Activated CD8-positive, alpha-beta memory T cell treated with anti-CD3 and anti-CD28 coated beads, Interleukin-2, amount 50 U/mL, for 24 hours (primary cell): ENCODE results near the gene RASA4.
"Not testable (repeated sequence)": the region's sequence is repeated elsewhere in the genome, so short reads cannot be mapped to it uniquely, and the experiment has no call there.

Source experiments
- DNase-seq: peaks from one replicate; pipeline ENCODE4 v3.0.0-alpha.2; 2020; ENCODE audit errors: extremely low read depth

The RASA4 gene

DNA sequence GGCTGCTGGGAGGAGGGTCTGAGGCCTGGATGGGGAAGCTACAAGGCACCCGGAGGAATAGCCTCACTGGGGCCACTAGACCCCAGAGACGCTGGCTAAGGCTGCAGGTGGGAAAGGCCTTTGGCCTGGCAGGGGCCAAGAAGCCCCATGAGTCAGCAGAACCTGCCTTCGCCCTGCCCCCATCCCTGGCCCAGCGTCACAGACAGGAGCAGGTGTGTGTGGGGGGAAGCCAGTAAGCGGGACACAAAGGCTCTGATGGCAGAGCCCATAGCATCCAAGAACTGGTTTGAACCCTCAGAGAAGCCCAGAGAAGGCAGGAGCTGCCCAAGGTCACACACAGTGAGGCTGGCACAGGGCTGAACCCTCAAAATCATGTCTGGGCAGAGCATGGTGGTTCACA, 9.7 kb downstream of the RASA4 start:
- DNase-seq = not testable (repeated sequence)

DNA sequence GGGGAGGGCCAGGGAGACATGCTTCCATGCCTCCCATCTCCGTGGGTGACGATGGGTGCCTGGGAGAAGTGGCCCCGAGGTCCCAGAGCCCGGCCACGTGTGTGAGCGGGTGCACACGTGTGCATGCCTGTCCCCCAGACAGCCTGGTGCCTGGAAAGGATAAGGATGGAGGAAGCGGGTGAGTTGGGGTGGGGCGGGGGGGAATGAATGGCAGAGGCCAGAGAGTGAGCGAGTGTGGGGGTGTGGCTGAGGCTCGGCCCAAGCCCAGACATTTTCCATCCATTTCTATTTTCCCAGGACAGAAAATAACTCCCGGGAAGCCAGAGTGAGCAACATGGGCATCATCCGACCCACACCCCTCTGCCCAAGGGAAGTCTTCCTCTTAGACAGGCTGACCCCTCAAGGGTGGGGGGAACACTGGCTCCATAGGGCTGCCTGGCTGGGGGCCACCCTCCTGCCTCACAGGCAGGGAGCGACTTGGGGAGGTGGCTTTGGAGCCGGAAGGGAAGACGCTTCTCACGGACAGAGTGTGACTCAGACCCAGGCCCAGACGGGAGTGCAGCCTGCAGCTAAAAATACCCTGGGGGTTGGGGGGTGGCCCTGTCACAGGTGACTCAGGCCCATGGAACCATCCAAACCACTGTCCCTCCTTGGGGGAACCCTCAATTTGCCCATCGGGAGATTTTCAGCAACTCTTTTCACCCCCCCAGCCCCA, 12.0 kb downstream of the RASA4 start:
- DNase-seq = not testable (repeated sequence)

DNA sequence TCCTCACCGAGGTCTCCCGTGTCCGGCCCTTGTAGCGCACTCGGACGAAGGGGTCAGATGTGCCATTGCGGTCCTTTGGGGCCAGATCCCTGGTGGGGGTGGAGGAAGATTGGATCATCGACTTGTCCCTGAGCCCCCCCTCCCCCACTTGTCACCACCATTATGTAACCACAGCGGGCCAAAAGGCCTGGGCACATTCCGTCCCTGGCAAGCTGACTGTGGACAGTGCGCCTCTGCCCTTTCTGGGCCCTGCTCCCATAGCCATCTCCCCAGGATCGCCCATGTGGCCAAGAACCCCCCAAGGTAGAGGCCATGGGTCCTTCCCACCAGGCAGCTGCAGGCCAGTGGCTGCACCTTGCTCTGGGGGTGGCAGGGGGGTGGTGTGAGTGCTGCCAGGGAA, 14.2 kb downstream of the RASA4 start:
- not testable (repeated sequence) for DNase-seq

DNA sequence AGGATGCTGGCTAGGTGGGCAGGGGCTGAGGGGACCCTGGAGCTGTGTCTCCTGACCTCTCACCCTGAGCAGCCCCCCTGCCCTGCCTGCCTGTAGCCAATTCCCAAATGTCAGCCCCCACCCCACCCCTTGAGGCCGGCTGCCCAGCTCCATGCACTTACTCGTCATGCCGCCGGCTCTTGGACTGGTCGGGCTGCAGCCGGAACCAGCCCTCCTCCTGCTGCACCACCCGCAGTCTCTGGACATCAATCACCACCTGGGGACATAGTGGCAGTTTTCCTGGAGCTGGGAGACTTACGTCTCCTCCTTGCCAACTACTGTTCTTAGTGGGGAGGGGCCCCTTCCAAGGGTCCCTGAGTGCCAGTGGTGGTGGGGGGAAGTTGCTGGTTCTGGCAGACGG, 16.9 kb downstream of the RASA4 start:
- not testable (repeated sequence) for DNase-seq

DNA sequence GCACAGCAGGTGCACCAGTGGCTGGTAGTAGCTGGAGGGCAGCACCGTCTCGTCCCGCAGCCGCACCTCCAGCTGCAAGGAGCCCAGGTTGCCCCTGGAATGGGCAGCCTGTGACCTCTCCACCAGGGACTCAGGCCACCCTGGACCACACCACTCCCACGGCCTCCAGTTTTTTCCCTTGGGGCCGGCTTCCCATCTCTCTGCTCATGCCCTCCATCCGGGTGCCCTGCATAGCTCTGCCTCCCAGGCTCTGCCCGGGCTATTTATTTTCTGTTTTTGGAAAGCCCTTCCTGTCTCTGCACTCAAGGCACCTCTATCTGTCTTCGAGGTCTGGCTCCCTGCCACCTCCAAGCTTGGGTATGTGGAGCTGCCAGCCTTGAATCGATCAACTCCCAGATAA, 20.5 kb downstream of the RASA4 start:
- not testable (repeated sequence) for DNase-seq

DNA sequence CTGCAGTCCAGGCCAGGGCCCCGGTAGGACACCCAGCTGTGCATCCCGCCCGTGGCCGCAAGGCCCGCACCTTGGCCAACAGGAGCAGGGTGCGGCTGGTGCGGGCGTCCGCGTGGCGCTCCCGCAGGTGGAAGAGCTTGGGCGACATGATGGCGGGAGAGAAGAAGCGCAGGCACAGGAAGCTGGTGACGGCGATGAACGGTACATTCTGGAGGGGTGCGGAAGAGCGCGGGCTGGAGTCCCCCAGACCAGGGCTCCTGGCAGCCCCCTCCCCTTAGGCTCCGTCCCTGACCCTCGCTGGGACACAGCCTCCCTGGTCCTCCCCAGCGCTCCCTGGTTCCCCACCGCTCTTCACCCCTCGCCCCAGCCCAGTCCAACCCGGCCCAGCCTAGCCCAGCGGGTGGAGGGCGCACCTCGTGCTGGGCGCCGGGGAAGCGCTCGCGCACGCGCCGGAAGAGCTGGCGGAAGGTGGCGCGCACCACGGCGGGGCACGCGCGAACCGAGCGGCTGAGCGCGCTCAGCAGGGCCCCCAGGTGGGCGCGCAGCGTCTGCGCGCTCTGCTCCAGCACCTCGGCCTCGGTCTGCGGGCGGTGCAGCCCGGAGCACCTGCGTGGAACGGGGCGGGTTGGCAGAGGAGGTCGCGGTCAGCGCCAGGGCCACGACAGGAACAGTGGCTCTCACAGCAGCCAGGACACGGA, 22.8 kb downstream of the RASA4 start:
- DNase-seq = not testable (repeated sequence)

DNA sequence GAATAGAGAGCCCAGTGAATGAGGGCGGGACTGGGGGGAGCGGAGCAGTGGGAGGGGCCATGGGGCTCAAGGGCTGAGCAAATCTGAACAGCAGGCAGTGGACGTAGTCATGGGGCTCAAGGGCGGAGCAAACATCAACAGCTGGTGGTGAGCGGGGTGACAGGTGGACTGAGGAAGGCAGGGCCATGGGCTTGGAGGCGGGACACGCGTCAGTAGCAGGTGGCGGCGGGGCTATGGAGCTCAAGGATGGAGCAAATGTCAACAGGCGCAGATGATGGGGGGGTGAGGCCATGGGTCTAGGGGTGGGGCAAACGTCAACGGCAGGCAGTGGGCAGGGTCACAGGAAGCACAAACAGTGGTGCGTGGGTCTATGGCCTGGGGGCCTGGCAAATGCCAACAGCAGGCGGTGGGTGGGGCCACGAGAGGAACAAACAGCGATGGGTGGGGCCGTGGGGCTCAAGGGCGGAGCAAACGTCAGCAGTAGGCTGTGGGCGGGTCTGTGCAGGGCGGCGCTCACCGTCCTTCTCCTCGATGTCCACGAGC, 24.0 kb downstream of the RASA4 start:
- not testable (repeated sequence) for DNase-seq

DNA sequence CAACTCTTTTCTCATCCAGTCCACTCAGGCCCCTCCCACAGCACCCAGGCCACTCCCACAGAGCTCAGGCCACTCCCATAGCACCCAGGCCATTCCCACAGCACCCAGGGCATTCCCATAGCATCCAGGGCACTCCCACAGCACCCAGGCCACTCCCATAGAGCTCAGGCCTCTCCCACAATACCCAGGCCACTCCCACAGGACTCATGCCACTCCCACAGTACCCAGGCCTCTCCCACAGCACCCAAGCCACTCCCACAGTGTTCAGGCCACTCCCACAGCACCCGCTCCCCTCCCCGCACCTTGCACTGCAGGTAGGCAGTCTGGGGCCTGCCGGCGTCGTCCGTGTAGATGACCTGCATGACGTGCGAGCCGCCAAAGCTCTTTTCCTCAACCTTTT, 26.7 kb downstream of the RASA4 start:
- DNase-seq = not testable (repeated sequence)

DNA sequence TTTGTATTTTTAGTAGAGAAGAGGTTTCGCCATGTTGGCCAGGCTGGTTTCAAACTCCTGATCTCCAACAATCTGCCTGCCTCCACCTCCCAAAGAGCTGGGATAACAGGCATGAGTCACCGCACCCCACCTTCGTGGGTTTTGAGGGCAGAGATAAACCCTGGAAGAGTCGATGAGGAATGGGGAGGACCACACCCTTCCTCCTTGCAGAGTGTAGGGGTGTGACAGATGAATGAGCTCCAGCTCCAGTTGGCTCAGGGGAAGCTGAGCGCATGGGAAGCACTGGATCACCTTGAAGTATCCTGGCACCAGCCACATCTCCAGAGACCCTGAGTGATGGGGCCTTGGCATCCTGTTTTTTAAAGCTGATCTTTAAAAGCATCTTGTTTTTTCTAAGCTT, 33.1 kb downstream of the RASA4 start:
- not testable (repeated sequence) for DNase-seq

DNA sequence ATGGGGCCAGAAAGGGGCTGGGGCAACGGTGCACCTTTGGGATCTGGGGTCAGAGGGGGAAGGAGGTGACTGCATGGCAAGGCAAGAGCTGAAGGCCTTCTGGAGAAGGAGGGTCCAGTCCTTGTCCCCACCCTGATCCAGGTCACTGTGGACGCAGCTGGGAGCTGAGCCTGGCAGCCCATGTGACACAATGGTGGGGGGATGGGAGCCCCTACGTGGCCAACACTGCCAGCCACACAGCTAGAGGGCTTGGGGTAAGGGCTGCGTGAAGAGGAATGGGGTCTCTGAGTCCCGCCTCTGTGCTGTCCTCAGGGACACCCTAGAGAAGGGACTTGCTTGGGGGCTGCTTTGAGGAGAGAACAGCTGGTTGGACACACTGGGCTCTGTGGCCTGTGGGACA, 34.8 kb downstream of the RASA4 start:
- not testable (repeated sequence) for DNase-seq

DNA sequence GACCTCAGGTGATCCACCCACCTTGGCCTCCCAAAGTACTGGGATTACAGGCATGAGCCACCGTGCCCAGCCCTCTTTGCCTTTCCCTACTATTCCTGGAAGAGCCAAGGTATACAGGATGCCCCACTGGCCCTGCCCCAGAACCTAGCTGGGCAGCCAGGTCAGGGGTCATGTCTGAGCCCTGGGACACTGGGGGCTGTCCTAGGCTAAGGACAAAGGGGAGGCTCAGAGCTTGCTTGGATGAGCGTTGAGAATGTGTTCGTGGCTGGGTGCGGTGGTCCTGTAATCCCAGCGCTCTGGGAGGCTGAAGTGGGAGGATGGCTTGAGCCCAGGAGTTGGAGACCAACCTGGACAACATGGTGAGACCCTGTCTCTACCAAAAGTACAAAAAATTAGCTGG, 38.1 kb downstream of the RASA4 start:
- not testable (repeated sequence) for DNase-seq

DNA sequence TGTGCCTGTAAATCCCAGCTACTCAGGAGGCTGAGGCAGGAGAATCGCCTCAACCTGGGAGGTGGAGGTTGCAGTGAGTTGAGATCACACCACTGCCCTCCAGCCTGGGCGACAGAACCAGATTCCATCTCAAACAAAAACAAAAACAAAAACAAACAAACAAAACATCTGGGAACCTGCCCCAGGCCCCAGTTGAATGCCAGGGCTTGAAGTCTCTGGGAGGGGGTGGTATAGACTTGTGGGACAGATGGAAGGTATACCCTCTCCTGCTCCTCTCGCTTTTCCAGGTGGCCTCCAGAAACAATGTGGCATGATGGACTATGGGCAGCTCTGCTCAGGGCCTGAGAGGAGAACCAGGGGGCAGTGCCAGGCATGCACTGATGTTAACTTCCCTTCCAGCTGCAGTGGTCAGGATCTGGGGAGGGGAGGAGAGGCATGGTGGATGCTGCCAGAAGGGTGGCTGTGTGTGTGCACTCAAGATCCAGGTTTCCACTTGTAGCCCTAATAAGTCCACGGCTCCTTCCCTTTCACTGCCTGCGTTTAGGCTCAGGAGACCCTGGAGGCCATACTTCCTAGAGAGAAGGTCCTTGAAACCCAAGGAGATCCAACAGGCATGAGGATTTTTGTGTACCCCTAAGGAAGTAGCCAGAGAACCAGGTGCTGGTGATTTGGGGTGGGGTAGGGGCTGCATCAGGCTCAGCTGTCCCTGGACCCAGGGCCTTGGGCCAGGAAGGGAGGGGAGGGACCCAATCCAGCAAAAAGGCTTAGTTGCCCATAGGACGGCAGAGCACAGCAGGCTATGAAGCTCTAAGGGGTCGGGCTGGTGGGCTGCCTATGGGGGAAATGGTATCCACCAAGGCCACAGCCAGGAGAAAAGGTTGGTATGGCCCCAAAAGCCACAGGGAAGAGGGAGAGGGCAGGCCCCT, 39.0 kb downstream of the RASA4 start:
- not testable (repeated sequence) for DNase-seq

DNA sequence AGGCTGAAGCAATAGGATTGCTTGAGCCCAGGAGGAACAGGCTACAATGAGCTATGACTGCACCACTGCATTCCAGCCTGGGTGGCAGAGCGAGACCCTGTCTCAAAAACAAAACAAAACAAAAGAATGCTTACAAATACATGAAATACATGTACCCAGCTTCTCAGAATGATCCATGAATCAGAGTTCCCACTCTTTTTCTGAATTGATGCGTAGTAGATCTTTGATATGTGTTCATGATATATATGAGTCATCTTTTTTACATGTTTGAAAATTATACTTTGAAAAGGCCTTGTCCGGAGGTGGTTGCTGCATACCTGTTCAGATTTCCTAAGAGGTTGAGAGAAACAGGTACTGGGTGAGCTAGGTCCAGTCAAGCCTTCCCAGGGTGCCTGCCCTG, 40.2 kb downstream of the RASA4 start:
- not testable (repeated sequence) for DNase-seq

DNA sequence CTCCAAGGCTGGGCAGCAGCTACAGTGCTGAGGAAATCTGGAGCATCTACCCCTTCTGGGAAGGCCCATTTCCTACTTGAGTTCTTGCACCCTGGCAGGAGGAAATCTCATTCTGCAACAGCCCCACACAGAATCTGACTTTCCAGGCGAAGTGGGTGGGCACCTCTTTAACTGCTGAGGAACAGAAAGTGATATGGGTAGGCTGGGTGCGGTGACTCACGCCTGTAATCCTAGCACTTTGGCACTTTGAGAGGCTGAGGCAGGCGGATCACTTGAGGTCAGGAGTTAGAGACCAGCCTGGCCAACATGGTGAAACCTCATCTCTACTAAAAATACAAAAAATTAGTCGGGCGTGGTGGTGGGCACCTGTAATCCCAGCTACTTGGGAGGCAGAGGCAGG, 41.9 kb downstream of the RASA4 start:
- DNase-seq = not testable (repeated sequence)

DNA sequence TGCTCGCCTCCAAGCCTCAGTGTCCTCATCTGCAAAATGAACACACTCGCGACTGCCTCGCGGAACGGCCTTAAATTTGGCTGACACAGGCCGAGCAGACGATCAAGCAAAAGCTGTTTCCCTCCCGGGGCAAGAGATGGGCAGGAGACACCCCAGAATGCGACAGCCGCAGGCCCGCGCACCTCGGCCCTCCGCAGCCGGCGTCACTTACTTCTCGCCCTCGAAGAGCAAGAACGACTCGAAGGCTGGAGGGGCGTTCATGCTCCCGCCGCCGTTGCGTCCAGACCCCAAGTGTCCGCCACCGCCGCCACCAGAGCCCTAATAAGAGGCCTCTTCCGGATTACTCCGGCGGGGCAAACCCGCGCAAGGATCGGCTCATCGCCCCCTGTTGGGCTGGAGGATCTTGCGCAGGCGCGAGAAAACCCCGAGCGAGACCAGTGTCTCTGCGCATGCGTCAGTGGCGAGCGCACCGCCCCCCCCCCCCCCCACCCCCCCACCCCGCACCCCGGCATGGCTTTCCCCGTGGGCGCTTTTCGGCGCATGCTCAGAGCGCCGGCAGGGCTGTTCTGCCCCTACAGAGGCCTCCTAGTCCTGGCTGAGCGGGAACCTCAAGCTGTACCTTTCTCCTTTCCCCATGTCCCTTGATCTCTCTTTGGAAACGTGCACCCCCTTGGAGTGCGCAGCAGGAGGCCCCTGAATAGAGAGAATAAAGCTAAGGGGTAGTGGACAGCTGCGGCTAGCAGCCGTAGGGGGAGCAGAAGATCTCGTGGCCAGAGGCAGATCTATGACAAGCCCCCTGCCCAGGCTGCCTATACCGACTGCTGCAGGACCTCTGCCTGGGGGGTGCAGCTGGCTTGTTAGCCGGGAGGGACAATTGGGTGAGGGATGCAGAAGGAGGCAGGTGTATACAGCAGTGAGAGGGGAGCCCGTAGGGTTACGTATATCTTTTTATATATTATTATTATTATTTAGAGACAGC, 44.0 kb downstream of the RASA4 start, which contains the start of gene POLR2J3:
POLR2J3 (minus strand) TSS at position 323 of the 979 bp plus-strand sequence; CDS start at position 261, 62 bp downstream.
- peak; percentile 100 for DNase-seq

DNA sequence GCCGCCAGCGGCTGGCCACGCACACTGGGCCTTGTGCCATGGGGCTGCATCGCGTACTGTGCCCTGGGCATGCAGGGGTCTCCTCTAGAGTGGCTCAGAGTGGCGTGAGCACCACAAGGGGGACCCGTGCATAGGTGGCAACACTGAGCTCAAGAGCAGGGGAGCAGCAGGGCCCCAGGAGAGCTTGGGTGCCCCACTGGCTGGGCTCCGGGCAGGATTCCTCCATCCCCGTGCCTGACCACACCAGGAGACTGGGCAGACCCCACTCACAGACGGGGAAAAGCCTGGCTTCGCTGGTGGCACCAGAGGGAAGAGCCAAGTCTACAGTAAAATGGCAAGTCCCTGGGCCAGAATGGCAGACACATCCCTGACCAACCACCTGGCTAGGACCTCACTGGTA, 47.9 kb downstream of the RASA4 start:
- DNase-seq = not testable (repeated sequence)

DNA sequence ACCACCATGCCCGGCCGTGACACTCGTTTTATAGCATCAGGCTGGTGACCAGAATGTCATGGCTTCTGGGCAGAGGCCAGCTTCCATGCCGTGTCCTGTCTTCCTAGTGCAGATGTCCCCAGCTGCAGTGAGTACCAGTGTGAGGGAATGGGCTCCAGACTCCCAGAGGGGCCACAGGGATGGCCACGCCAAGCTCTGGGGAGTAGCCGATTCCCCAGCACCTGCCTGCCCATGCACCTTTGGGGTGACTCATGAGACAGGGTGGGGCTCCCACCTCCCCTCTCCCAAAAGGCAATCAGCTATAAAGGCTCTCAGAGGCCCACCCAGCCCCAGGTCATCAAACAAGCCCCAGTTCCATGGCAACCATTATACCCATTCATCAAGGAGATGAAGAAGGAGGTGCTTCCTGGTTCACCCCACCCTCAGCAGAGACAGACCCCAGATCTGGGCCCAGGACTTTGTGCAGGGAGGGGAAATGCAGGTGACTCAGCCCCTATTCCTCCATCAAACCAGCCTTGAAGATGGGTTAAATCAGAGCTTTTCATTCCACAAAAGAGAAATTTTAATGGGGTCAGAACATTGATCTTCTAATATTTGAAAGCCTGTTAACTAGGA, 65.6 kb downstream of the RASA4 start, which contains the start of gene SPDYE2:
SPDYE2 (plus strand) TSS at position 419 of the 615 bp plus-strand sequence. CDS start 2,030 bp downstream, outside the sequence.
- not testable (repeated sequence) for DNase-seq

DNA sequence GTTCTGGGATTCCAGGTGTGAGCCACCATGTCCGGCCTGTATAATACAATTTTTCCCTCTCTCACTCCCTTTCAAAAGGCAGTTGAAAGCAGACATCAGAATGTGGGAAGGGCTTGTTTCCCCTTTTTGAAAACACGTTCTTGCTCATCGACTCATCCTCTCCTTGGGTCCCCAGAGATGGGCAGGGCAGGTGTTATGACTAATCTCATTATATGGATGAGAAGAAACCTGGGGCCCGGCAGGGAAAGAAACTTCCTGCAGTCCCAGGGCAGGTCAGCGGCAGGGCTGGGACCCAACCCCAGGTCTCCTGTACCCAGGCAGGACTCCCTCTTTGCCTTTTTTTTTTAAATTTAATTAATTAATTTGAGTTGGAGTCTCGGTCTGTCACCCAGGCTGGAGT, 70.2 kb downstream of the RASA4 start:
- not testable (repeated sequence) for DNase-seq

DNA sequence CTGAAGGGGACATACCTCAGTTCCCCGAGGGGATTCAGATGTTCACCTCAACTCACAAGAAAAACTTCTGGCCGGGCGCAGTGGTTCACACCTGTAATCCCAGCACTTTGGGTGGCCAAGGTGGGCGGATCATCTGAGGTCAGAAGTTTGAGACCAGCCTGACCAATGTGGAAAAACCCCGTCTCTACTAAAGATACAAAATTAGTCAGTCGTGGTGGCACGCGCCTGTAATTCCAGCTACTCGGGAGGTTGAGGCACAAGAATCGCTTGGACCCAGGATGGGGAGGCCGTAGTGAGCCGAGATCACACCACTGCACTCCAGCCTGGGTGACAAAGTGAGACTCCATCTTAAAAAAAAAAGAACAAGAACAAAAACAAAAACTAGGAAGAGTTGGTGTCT, 71.3 kb downstream of the RASA4 start:
- DNase-seq = not testable (repeated sequence)

DNA sequence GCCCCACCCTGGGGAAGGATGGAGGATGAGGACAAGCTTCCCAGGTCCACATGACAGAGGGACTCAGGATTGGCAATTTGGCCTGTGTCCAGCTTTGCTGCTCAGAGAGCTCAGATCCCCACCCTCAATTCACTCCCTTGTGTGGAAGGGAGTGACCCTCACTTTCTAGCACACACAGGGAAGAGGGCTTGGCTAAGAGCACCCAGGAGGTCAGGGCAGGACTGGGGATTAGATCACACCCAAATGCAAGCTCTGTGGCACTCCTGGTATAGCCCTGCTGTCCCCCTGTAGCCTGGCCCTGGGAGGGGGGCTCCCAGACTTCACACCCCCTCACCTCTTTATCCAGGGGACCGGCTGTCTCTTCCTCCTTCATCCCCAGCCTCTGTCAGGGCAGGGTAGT, 72.2 kb downstream of the RASA4 start:
- DNase-seq = not testable (repeated sequence)
